Liver (tissue), 9 donors: ENCODE data around the gene CRACDL. TPM values are rescaled to one million over a fixed set of nuclear protein-coding genes. Genes with fewer than 3 reads are reported as not detected.

Experiments used
- DNase-seq: peaks from one replicate; pipeline ENCODE4 v3.0.0-alpha.2; 2017; ENCODE audit warnings: low spot score
- H3K27ac ChIP-seq, 2 donors: one replicate each; pipeline ENCODE4 v1.7.0; 2013; ENCODE audit warnings: inconsistent platforms in 2 of 2, low read length in 2 of 2, control low read depth in 1 of 2, low read depth in 1 of 2, mild to moderate bottlenecking in 1 of 2
- H3K27me3 ChIP-seq, 4 donors: one replicate each; pipeline versions ENCODE4 v1.6.1 to v1.7.0; 2013; ENCODE audit warnings: low read length in 3 of 4, inconsistent platforms in 1 of 4, mild to moderate bottlenecking in 1 of 4, moderate library complexity in 1 of 4; ENCODE audit not compliant: control insufficient read depth in 4 of 4, insufficient read depth in 4 of 4
- H3K36me3 ChIP-seq, 4 donors: one replicate each; pipeline versions ENCODE4 v1.6.1 to v1.7.0; 2013; ENCODE audit warnings: low read length in 3 of 4, mild to moderate bottlenecking in 3 of 4, low read depth in 1 of 4, moderate library complexity in 1 of 4; ENCODE audit not compliant: control insufficient read depth in 4 of 4, insufficient read depth in 3 of 4
- H3K4me1 ChIP-seq, 4 donors: one replicate each; pipeline versions ENCODE4 v1.6.1 to v1.7.0; 2013; ENCODE audit warnings: low read length in 3 of 4, mild to moderate bottlenecking in 3 of 4, moderate library complexity in 1 of 4; ENCODE audit not compliant: control insufficient read depth in 4 of 4, insufficient read depth in 4 of 4
- H3K4me3 ChIP-seq, 3 donors: one replicate each; pipeline versions ENCODE4 v1.6.1 to v1.7.0; 2013; ENCODE audit warnings: low read length in 3 of 3, control low read depth in 1 of 3, low read depth in 1 of 3, mild to moderate bottlenecking in 1 of 3
- H3K9ac ChIP-seq, 2 donors: one replicate each; pipeline ENCODE4 v1.7.0; 2013; ENCODE audit warnings: low read length in 2 of 2, mild to moderate bottlenecking in 2 of 2, moderate library complexity in 2 of 2, control low read depth in 1 of 2, low read depth in 1 of 2
- H3K9me3 ChIP-seq, 4 donors: one replicate each; pipeline versions ENCODE4 v1.6.1 to v1.7.0; 2013; ENCODE audit warnings: low read length in 3 of 4; ENCODE audit not compliant: control insufficient read depth in 4 of 4
- EGR1 ChIP-seq, 2 donors: IDR thresholded peaks; 2 replicates each; pipeline ENCODE4 v1.6.1; 2016 to 2018; ENCODE audit warnings: antibody characterized with exemption in 2 of 2, low read depth in 2 of 2
- FOXA2 ChIP-seq: IDR thresholded peaks from 2 replicates; pipeline ENCODE4 v1.6.1; 2016; ENCODE audit warnings: antibody characterized with exemption
- GABPA ChIP-seq, 2 donors: IDR thresholded peaks in 1 of 2; conservative IDR thresholded peaks in 1 of 2; 2 replicates each; pipeline ENCODE4 v1.6.1; 2016; ENCODE audit warnings: antibody characterized with exemption in 2 of 2, mild to moderate bottlenecking in 1 of 2, moderate library complexity in 1 of 2
- HNF4A ChIP-seq, 2 donors: conservative IDR thresholded peaks; 2 replicates each; pipeline ENCODE4 v1.6.1; 2016; ENCODE audit warnings: antibody characterized with exemption in 2 of 2, mild to moderate bottlenecking in 2 of 2
- HNF4G ChIP-seq: IDR thresholded peaks from 2 replicates; pipeline ENCODE4 v1.6.1; 2016; ENCODE audit warnings: antibody characterized with exemption
- JUND ChIP-seq, 2 donors: IDR thresholded peaks; 2 replicates each; pipeline ENCODE4 v1.6.1; 2016; ENCODE audit warnings: antibody characterized with exemption in 2 of 2
- NR2F2 ChIP-seq: IDR thresholded peaks from 2 replicates; pipeline ENCODE4 v1.6.1; 2016; ENCODE audit warnings: antibody characterized with exemption
- RAD21 ChIP-seq, 2 donors: IDR thresholded peaks; 2 replicates each; pipeline ENCODE4 v1.6.1; 2016; ENCODE audit warnings: antibody characterized with exemption in 2 of 2, mild to moderate bottlenecking in 2 of 2
- RXRA ChIP-seq, 2 donors: IDR thresholded peaks; 2 replicates each; pipeline ENCODE4 v1.6.1; 2017 to 2018; ENCODE audit warnings: antibody characterized with exemption in 2 of 2, mild to moderate bottlenecking in 1 of 2
- SP1 ChIP-seq: IDR thresholded peaks from 2 replicates; pipeline ENCODE4 v1.6.1; 2018; ENCODE audit warnings: antibody characterized with exemption, mild to moderate bottlenecking
- TAF1 ChIP-seq: conservative IDR thresholded peaks from 2 replicates; pipeline ENCODE4 v1.6.1; 2016; ENCODE audit warnings: antibody characterized with exemption, mild to moderate bottlenecking
- YY1 ChIP-seq: IDR thresholded peaks from 2 replicates; pipeline ENCODE4 v1.6.1; 2016; ENCODE audit warnings: antibody characterized with exemption, mild to moderate bottlenecking
- WGBS: extraction: QIAGEN DNeasy Blood & Tissue Kit; methylation state at CpG from one replicate; pipeline ENCODE4 v1.1.7; 2013; 5-methylcytosine and 5-hydroxymethylcytosine counted together
- polyA plus RNA-seq, 2 donors: library from polyadenylated mRNA; stranded (reverse) in 1 of 2; unstranded in 1 of 2; fragments of 200-250 nt in 1 of 2; fragments of >200 nt in 1 of 2; fragmentation: Nextera tagmentation in 1 of 2; extraction: Ambion mirVana in 1 of 2; gene quantifications; one replicate each; pipeline versions ENCODE4 v1.2.1 to v1.2.3, GENCODE V29; 2013 to 2015
- total RNA-seq, 2 donors: library from RNA; depleted of rRNA; stranded (reverse); fragments of >200 nt; gene quantifications; one replicate each; pipeline ENCODE4 v1.2.3, GENCODE V29; 2014
- TF ChIP-seq, protein P1 (sequence below): IDR thresholded peaks from 2 replicates; pipeline ENCODE4 v1.6.1; 2016; ENCODE audit warnings: antibody characterized with exemption
- TF ChIP-seq, protein P2 (sequence below): fragments of 150-350 bp; IDR thresholded peaks from 2 replicates; pipeline ENCODE4 v1.5.1; 2017; ENCODE audit warnings: improper control_type of control experiment, low read depth, low read length; ENCODE audit not compliant: missing input control
- TF ChIP-seq, protein P3 (sequence below): IDR thresholded peaks from 2 replicates; pipeline ENCODE4 v1.6.1; 2016; ENCODE audit warnings: antibody characterized with exemption
- TF ChIP-seq, protein P4 (sequence below): IDR thresholded peaks from 2 replicates; pipeline ENCODE4 v1.6.1; 2016; ENCODE audit warnings: antibody characterized with exemption
- TF ChIP-seq, protein P5 (sequence below): IDR thresholded peaks from 2 replicates; pipeline ENCODE4 v1.6.1; 2016; ENCODE audit warnings: antibody characterized with exemption, mild to moderate bottlenecking
- donor health status: healthy.
- donor health status: healthy.
- donor health status: healthy.
- donor health status: healthy.
- donor health status: healthy.

CRACDL gene
- total and polyA plus RNA-seq, 4 donors, result 0.13 to 0.46 (median 0.29) TPM

DNA sequence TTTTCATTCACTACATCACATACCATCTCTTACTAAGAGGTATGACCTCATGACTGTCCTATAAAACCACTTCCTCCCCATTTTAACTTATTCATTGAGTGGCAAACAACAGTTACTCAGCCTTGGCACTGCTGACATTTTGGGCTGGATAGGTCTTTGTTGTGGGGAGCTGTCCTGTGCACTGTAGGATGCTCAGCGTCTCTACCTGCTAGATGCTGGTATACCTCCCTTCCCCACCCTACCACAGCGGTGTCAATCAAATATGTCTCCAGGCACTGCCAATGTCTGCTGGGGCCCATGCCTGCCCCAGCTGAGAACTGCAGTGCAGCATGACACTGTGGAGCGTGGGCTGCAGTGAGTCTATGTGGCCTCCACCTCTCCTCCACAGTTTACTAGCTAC is 128.8 kb downstream of the CRACDL start:
- Histone ChIP-seq H3K9me3 (no peaks in the 10 kb centered on the region), H3K36me3 (no peaks in the 10 kb centered on the region), H3K4me3 (no peak overlapping the region), H3K9ac (no peak overlapping the region), H3K27ac (no peak overlapping the region), H3K4me1 (peaks cover 4 to 32% (median 21%) of the 10 kb centered on the region in 4 donors), H3K27me3 (no peaks in the 10 kb centered on the region)
- TF ChIP-seq FOXA2 (no peak), RAD21 (IDR thresholded peaks at IDR 0.05) (no peak), GABPA (IDR thresholded peaks at IDR 0.05 in 1 of 2, conservative IDR thresholded peaks at IDR 0.05 in 1 of 2) (no peak), NR2F2 (no peak), HNF4A (conservative IDR thresholded peaks at IDR 0.05) (no peak), SP1 (no peak), TAF1 (no peak), EGR1 (IDR thresholded peaks at IDR 0.05; ENCODE audit: low read depth in 2 of 2) (no peak), RXRA (IDR thresholded peaks at IDR 0.05) (no peak), YY1 (no peak), HNF4G (no peak), JUND (IDR thresholded peaks at IDR 0.05) (no peak)
- TF ChIP-seq, protein P1, sequence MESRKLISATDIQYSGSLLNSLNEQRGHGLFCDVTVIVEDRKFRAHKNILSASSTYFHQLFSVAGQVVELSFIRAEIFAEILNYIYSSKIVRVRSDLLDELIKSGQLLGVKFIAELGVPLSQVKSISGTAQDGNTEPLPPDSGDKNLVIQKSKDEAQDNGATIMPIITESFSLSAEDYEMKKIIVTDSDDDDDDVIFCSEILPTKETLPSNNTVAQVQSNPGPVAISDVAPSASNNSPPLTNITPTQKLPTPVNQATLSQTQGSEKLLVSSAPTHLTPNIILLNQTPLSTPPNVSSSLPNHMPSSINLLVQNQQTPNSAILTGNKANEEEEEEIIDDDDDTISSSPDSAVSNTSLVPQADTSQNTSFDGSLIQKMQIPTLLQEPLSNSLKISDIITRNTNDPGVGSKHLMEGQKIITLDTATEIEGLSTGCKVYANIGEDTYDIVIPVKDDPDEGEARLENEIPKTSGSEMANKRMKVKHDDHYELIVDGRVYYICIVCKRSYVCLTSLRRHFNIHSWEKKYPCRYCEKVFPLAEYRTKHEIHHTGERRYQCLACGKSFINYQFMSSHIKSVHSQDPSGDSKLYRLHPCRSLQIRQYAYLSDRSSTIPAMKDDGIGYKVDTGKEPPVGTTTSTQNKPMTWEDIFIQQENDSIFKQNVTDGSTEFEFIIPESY, result no peak
- TF ChIP-seq, protein P2, sequence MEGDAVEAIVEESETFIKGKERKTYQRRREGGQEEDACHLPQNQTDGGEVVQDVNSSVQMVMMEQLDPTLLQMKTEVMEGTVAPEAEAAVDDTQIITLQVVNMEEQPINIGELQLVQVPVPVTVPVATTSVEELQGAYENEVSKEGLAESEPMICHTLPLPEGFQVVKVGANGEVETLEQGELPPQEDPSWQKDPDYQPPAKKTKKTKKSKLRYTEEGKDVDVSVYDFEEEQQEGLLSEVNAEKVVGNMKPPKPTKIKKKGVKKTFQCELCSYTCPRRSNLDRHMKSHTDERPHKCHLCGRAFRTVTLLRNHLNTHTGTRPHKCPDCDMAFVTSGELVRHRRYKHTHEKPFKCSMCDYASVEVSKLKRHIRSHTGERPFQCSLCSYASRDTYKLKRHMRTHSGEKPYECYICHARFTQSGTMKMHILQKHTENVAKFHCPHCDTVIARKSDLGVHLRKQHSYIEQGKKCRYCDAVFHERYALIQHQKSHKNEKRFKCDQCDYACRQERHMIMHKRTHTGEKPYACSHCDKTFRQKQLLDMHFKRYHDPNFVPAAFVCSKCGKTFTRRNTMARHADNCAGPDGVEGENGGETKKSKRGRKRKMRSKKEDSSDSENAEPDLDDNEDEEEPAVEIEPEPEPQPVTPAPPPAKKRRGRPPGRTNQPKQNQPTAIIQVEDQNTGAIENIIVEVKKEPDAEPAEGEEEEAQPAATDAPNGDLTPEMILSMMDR, result no peak
- TF ChIP-seq, protein P3, sequence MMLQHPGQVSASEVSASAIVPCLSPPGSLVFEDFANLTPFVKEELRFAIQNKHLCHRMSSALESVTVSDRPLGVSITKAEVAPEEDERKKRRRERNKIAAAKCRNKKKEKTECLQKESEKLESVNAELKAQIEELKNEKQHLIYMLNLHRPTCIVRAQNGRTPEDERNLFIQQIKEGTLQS, result no peak
- TF ChIP-seq, protein P4, sequence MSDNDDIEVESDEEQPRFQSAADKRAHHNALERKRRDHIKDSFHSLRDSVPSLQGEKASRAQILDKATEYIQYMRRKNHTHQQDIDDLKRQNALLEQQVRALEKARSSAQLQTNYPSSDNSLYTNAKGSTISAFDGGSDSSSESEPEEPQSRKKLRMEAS, result no peak
- TF ChIP-seq, protein P5, sequence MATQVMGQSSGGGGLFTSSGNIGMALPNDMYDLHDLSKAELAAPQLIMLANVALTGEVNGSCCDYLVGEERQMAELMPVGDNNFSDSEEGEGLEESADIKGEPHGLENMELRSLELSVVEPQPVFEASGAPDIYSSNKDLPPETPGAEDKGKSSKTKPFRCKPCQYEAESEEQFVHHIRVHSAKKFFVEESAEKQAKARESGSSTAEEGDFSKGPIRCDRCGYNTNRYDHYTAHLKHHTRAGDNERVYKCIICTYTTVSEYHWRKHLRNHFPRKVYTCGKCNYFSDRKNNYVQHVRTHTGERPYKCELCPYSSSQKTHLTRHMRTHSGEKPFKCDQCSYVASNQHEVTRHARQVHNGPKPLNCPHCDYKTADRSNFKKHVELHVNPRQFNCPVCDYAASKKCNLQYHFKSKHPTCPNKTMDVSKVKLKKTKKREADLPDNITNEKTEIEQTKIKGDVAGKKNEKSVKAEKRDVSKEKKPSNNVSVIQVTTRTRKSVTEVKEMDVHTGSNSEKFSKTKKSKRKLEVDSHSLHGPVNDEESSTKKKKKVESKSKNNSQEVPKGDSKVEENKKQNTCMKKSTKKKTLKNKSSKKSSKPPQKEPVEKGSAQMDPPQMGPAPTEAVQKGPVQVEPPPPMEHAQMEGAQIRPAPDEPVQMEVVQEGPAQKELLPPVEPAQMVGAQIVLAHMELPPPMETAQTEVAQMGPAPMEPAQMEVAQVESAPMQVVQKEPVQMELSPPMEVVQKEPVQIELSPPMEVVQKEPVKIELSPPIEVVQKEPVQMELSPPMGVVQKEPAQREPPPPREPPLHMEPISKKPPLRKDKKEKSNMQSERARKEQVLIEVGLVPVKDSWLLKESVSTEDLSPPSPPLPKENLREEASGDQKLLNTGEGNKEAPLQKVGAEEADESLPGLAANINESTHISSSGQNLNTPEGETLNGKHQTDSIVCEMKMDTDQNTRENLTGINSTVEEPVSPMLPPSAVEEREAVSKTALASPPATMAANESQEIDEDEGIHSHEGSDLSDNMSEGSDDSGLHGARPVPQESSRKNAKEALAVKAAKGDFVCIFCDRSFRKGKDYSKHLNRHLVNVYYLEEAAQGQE, result no peak
- WGBS, result 95% methylated on average over 3 of the region's 3 CpGs
- DNase-seq, result no peak
